Memory B cell (primary cell): Measurements from ENCODE around the gene DCD.
A peak's percentile ranks its signal among the peaks of the same experiment; 100 is the strongest.
"Not testable (repeated sequence)": the region's sequence is repeated elsewhere in the genome, so short reads cannot be mapped to it uniquely, and the experiment has no call there.

Source experiments
- ATAC-seq: fragments of 150-1000 bp; cut with Tn5 transposase; 2 replicates; pipeline ENCODE4 v1.10.0; 2021; ENCODE audit warnings: low read depth, mild to moderate bottlenecking, moderate library complexity
- DNase-seq, 2 donors: peaks; one replicate each; pipeline ENCODE4 v3.0.0; 2022; ENCODE audit warnings: low spot score in 2 of 2
- H3K27ac Mint-ChIP-seq: one replicate; pipeline ENCODE4 v1.8.0; 2022; ENCODE audit warnings: mild to moderate bottlenecking, moderate library complexity, mixed read lengths
- H3K27me3 Mint-ChIP-seq: one replicate; pipeline ENCODE4 v1.8.0; 2022; ENCODE audit warnings: mixed read lengths
- H3K36me3 Mint-ChIP-seq: one replicate; pipeline ENCODE4 v1.8.0; 2022; ENCODE audit warnings: mild to moderate bottlenecking, mixed read lengths
- H3K4me1 Mint-ChIP-seq: one replicate; pipeline ENCODE4 v1.8.0; 2022; ENCODE audit warnings: mixed read lengths
- H3K4me3 Mint-ChIP-seq: one replicate; pipeline ENCODE4 v1.8.0; 2022; ENCODE audit warnings: mild to moderate bottlenecking, moderate library complexity, mixed read lengths
- H3K9me3 Mint-ChIP-seq: one replicate; pipeline ENCODE4 v1.8.0; 2022; ENCODE audit warnings: mixed read lengths

Gene DCD

GRCh38 chr12:54648265-54648664 is at the start of gene DCD:
DCD (minus strand) TSS chr12:54648365; CDS start chr12:54648303, 62 bp downstream.
- DNase-seq (no peak), ATAC-seq (no peak)
- Mint-ChIP-seq H3K36me3 (no peaks in the 10 kb centered on the region), H3K27me3 (peaks cover 35% of the 10 kb centered on the region), H3K4me3 (no peak within 1 kb of the TSS), H3K4me1 (peaks cover 2% of the 10 kb centered on the region), H3K9me3 (no peaks in the 10 kb centered on the region), H3K27ac (no peak within 1 kb of the TSS)

GRCh38 chr12:54697851-54698250 is 49.7 kb upstream of the DCD start:
- Mint-ChIP-seq H3K4me1 (no peaks in the 10 kb centered on the region), H3K27me3 (peaks cover 18% of the 10 kb centered on the region), H3K9me3 (no peaks in the 10 kb centered on the region), H3K27ac (no peak overlapping the region), H3K4me3 (no peak overlapping the region), H3K36me3 (no peaks in the 10 kb centered on the region)
- ATAC-seq (no peak), DNase-seq (no peak)

- Mint-ChIP-seq H3K27ac (no peak overlapping the region), H3K4me3 (no peak overlapping the region), H3K9me3 (peaks cover under 1% of the 10 kb centered on the region), H3K27me3 (peaks cover 30% of the 10 kb centered on the region), H3K36me3 (no peaks in the 10 kb centered on the region), H3K4me1 (peaks cover 2% of the 10 kb centered on the region)
- no peak for ATAC-seq
- no peak for DNase-seq
These were observed 44.2 kb upstream of the DCD start for GRCh38 chr12:54692353-54692752.

GRCh38 chr12:54689984-54690383 is 41.8 kb upstream of the DCD start:
- Mint-ChIP-seq H3K4me1 (peaks cover 2% of the 10 kb centered on the region), H3K4me3 (no peak overlapping the region), H3K27me3 (peaks cover 37% of the 10 kb centered on the region), H3K9me3 (peaks cover 5% of the 10 kb centered on the region), H3K36me3 (no peaks in the 10 kb centered on the region), H3K27ac (no peak overlapping the region)
- DNase-seq (no peak), ATAC-seq (no peak)

- H3K9me3 Mint-ChIP-seq = peaks cover 5% of the 10 kb centered on the region
- H3K27ac Mint-ChIP-seq = no peak overlapping the region
- H3K36me3 Mint-ChIP-seq = no peaks in the 10 kb centered on the region
- H3K4me1 Mint-ChIP-seq = peaks cover 2% of the 10 kb centered on the region
- no peak for DNase-seq
- no peak for ATAC-seq
- H3K4me3 Mint-ChIP-seq = no peak overlapping the region
- H3K27me3 Mint-ChIP-seq = peaks cover 42% of the 10 kb centered on the region
These were observed 40.8 kb upstream of the DCD start for GRCh38 chr12:54689034-54689372.

- DNase-seq (no peak), ATAC-seq (no peak)
- no peaks in the 10 kb centered on the region for H3K36me3 Mint-ChIP-seq
- no peak overlapping the region for H3K4me3 Mint-ChIP-seq
- H3K9me3 Mint-ChIP-seq = peaks cover 5% of the 10 kb centered on the region
- H3K27me3 Mint-ChIP-seq = peaks cover 40% of the 10 kb centered on the region
- no peak overlapping the region for H3K27ac Mint-ChIP-seq
- peaks cover 2% of the 10 kb centered on the region for H3K4me1 Mint-ChIP-seq
These were observed 40.3 kb upstream of the DCD start for GRCh38 chr12:54688309-54689033.

GRCh38 chr12:54684636-54685630 is 36.8 kb upstream of the DCD start:
- H3K27me3 Mint-ChIP-seq = peaks cover 42% of the 10 kb centered on the region
- peaks cover 2% of the 10 kb centered on the region for H3K4me1 Mint-ChIP-seq
- no peaks in the 10 kb centered on the region for H3K36me3 Mint-ChIP-seq
- H3K27ac Mint-ChIP-seq = no peak overlapping the region
- DNase-seq (no peak), ATAC-seq (no peak)
- peaks cover 5% of the 10 kb centered on the region for H3K9me3 Mint-ChIP-seq
- H3K4me3 Mint-ChIP-seq = no peak overlapping the region

- Mint-ChIP-seq H3K9me3 (peaks cover 5% of the 10 kb centered on the region), H3K27ac (no peak overlapping the region), H3K4me3 (no peak overlapping the region), H3K4me1 (peaks cover 2% of the 10 kb centered on the region), H3K36me3 (no peaks in the 10 kb centered on the region), H3K27me3 (peaks cover 38% of the 10 kb centered on the region)
- DNase-seq = no peak
- no peak for ATAC-seq
These were observed 35.2 kb upstream of the DCD start for GRCh38 chr12:54683398-54683797.

- Mint-ChIP-seq H3K27ac (no peak overlapping the region), H3K27me3 (peaks cover 36% of the 10 kb centered on the region), H3K36me3 (no peaks in the 10 kb centered on the region), H3K4me3 (no peak overlapping the region), H3K4me1 (no peaks in the 10 kb centered on the region), H3K9me3 (peaks cover 5% of the 10 kb centered on the region)
- no peak for DNase-seq
- no peak for ATAC-seq
These were observed 34.5 kb upstream of the DCD start for GRCh38 chr12:54682674-54683073.

GRCh38 chr12:54680374-54680773 is 32.2 kb upstream of the DCD start:
- ATAC-seq = peak; percentile 56
- Mint-ChIP-seq H3K36me3 (no peaks in the 10 kb centered on the region), H3K4me3 (no peak overlapping the region), H3K27ac (no peak overlapping the region), H3K9me3 (no peaks in the 10 kb centered on the region), H3K27me3 (peaks cover 35% of the 10 kb centered on the region), H3K4me1 (no peaks in the 10 kb centered on the region)
- no peak for DNase-seq

- Mint-ChIP-seq H3K27me3 (peaks cover 25% of the 10 kb centered on the region), H3K27ac (no peak overlapping the region)
These were observed 30.0 kb upstream of the DCD start for GRCh38 chr12:54678131-54678530.

GRCh38 chr12:54667945-54668344 is 19.8 kb upstream of the DCD start:
- H3K4me1 Mint-ChIP-seq = no peaks in the 10 kb centered on the region
- no peaks in the 10 kb centered on the region for H3K9me3 Mint-ChIP-seq
- peaks cover 8% of the 10 kb centered on the region for H3K27me3 Mint-ChIP-seq
- DNase-seq (no peak), ATAC-seq (no peak)
- no peak overlapping the region for H3K4me3 Mint-ChIP-seq
- no peak overlapping the region for H3K27ac Mint-ChIP-seq
- no peaks in the 10 kb centered on the region for H3K36me3 Mint-ChIP-seq

More at GRCh38 chr12:54678131-54678530, 30.0 kb upstream of the DCD start:
- ATAC-seq (no peak), DNase-seq (no peak)
- Mint-ChIP-seq H3K4me1 (no peaks in the 10 kb centered on the region), H3K36me3 (no peaks in the 10 kb centered on the region), H3K9me3 (no peaks in the 10 kb centered on the region), H3K4me3 (no peak overlapping the region)

GRCh38 chr12:54666008-54666407 is 17.8 kb upstream of the DCD start:
- H3K27ac Mint-ChIP-seq = no peak overlapping the region
- H3K4me1 Mint-ChIP-seq = no peaks in the 10 kb centered on the region
- no peak overlapping the region for H3K4me3 Mint-ChIP-seq
- H3K27me3 Mint-ChIP-seq = peaks cover 9% of the 10 kb centered on the region
- no peaks in the 10 kb centered on the region for H3K36me3 Mint-ChIP-seq
- DNase-seq = no peak
- H3K9me3 Mint-ChIP-seq = no peaks in the 10 kb centered on the region
- ATAC-seq = no peak

GRCh38 chr12:54665022-54665635 is 17.0 kb upstream of the DCD start:
- ATAC-seq, H3K27me3 Mint-ChIP-seq, H3K4me1 Mint-ChIP-seq, H3K9me3 Mint-ChIP-seq, H3K27ac Mint-ChIP-seq, DNase-seq, H3K4me3 Mint-ChIP-seq, H3K36me3 Mint-ChIP-seq: not testable (repeated sequence)
